T follicular helper cell (primary cell): ENCODE results near the gene TBX20.
"Not testable (repeated sequence)": the region's sequence is repeated elsewhere in the genome, so short reads cannot be mapped to it uniquely, and the experiment has no call there.

Experiments used
- DNase-seq: peaks from one replicate; pipeline ENCODE4 v3.0.0-alpha.2; 2020; ENCODE audit warnings: low read depth

The TBX20 gene

DNA sequence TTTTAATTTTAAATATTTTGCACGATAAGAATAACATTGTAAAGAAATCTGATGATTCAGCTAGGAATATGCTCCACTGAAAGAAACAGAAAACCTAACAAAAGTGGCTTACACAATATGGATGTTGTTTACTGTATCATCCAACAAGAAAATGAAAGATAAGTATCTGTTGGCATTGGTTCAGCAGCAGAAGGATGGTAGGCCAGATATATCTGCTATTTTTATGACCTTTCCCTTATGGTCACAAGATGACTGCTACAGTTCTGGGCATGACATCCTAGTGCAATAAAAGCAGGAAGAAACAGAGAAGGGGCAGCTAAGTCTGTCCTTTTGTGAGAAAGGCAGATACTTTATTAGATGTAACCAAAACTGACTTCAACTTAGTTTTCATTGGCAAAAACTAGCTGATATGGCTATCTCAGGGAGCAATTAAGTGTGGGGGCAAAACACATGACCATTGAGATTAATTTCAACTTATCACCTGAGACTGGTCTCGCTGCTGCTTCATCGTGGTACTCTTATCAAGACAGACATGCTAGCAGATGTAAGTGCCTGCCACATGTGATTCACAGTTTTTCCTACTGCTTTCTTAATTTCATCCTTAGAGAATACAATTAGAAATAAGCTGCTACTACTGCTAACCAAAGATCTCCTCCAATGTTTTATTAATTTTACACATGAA, 92.7 kb downstream of the TBX20 start:
- not testable (repeated sequence) for DNase-seq
